Neutrophil (primary cell): ENCODE measurements around the gene CHST11.
A peak's percentile ranks its signal among the peaks of the same experiment; 100 is the strongest.

ENCODE experiments used
- H3K27ac ChIP-seq: fragments of 200-600 bp; sonication (generic); 2 replicates; pipeline ENCODE4 v1.5.1; 2016; ENCODE audit warnings: mild to moderate bottlenecking, moderate library complexity
- H3K27me3 ChIP-seq: fragments of 200-600 bp; sonication (generic); 2 replicates; pipeline ENCODE4 v1.6.0; 2016; ENCODE audit warnings: mild to moderate bottlenecking
- H3K36me3 ChIP-seq: fragments of 200-600 bp; sonication (generic); 2 replicates; pipeline ENCODE4 v1.5.1; 2017
- H3K4me1 ChIP-seq, 2 experiments: fragments of 200-600 bp in 1 of 2; sonication (generic) in 1 of 2; 1 replicate in 1 of 2; 2 replicates in 1 of 2; pipeline versions ENCODE4 v1.5.1 to v1.6.1; 2013 to 2016; ENCODE audit warnings: low read depth in 1 of 2, low read length in 1 of 2, mild to moderate bottlenecking in 1 of 2, moderate library complexity in 1 of 2; ENCODE audit not compliant: control insufficient read depth in 1 of 2, insufficient read depth in 1 of 2
- H3K4me3 ChIP-seq, 2 experiments: fragments of 200-600 bp in 1 of 2; sonication (generic) in 1 of 2; 1 replicate in 1 of 2; 2 replicates in 1 of 2; pipeline ENCODE4 v1.5.1; 2013 to 2016; ENCODE audit warnings: low read depth in 1 of 2, low read length in 1 of 2, mild to moderate bottlenecking in 1 of 2, moderate library complexity in 1 of 2
- H3K9me3 ChIP-seq: fragments of 200-600 bp; sonication (generic); 2 replicates; pipeline ENCODE4 v1.5.1; 2016
- TF ChIP-seq, protein P1 (sequence below): fragments of 200-600 bp; sonication (generic); IDR thresholded peaks from 2 replicates; pipeline ENCODE4 v1.5.1; 2016; ENCODE audit warnings: antibody characterized with exemption

CHST11 gene

DNA sequence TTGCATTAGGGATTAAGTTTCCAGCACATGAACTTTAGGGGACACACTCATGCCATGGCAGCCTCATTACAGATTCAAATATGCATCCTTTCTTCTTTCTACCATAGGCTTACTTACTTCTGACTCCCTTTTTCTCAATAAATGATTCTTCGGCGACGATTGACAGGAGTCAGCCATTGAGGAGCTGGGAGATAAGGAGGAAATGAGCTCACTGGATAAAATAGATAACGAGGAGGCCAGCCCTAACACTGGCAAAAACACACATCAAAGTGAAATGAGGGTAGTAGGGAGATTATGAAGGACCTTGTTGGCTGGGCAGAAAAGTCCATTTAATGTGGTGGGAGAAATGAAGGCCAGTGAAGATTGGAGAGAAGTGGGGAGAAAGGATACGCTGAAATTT, 329.1 kb downstream of the CHST11 start:
- H3K36me3 ChIP-seq: no peaks in the 10 kb centered on the region
- H3K4me1 ChIP-seq: peaks cover 4 to 5% of the 10 kb centered on the region in 2 experiments
- no peak overlapping the region for H3K4me3 ChIP-seq
- no peak overlapping the region for H3K27ac ChIP-seq
- no peaks in the 10 kb centered on the region for H3K9me3 ChIP-seq
- TF ChIP-seq, protein P1, sequence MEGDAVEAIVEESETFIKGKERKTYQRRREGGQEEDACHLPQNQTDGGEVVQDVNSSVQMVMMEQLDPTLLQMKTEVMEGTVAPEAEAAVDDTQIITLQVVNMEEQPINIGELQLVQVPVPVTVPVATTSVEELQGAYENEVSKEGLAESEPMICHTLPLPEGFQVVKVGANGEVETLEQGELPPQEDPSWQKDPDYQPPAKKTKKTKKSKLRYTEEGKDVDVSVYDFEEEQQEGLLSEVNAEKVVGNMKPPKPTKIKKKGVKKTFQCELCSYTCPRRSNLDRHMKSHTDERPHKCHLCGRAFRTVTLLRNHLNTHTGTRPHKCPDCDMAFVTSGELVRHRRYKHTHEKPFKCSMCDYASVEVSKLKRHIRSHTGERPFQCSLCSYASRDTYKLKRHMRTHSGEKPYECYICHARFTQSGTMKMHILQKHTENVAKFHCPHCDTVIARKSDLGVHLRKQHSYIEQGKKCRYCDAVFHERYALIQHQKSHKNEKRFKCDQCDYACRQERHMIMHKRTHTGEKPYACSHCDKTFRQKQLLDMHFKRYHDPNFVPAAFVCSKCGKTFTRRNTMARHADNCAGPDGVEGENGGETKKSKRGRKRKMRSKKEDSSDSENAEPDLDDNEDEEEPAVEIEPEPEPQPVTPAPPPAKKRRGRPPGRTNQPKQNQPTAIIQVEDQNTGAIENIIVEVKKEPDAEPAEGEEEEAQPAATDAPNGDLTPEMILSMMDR: no peak
- H3K27me3 ChIP-seq: no peaks in the 10 kb centered on the region

DNA sequence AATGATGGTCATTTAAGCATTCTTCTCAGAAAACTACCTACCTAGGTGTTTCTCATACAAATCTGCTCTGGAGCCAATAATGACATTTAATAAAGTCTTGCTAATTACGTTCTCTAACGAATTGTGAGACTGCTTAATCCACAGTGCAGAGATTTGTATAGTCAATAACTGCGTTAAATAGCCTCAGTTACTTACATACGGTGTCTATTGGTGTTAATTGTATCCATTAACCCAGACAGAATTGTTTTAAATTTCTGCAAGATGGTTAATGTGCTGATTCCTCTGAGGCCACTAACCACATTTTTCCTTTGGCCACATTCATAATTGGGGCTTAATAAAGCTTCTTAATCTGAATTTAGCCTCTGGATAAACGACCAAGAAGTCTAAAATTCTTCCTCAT, 329.6 kb downstream of the CHST11 start:
- Histone ChIP-seq H3K9me3 (no peaks in the 10 kb centered on the region), H3K36me3 (no peaks in the 10 kb centered on the region), H3K4me3 (no peak overlapping the region), H3K4me1 (peaks cover 4 to 5% of the 10 kb centered on the region in 2 experiments), H3K27me3 (no peaks in the 10 kb centered on the region), H3K27ac (no peak overlapping the region)
- TF ChIP-seq, protein P1: no peak

DNA sequence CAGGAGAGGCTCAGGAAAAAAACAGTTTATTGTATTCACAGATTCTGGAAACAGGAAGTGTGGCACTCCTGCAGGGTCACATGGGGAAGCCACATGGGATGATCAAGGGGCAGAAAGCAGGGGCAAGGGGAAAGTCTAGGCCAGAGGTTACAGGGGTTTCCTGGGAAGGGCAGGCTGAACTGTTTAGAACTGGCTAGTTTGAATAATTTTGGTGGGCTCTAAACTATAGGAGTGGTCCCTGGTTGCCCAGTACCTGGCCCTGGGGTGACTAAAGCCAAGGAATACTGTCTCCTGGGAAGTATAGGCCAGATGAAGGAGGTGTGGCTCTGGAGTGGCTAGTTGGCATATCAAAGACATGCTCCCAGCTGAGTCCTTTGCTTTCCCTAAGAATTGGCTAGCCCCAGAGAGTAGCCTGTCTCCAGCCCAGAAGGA, 332.1 kb downstream of the CHST11 start:
- H3K36me3 ChIP-seq: no peaks in the 10 kb centered on the region
- H3K9me3 ChIP-seq: no peaks in the 10 kb centered on the region
- no peak overlapping the region for H3K27ac ChIP-seq
- no peak overlapping the region for H3K4me3 ChIP-seq
- peaks cover 15% of the 10 kb centered on the region in 2 experiments for H3K4me1 ChIP-seq
- TF ChIP-seq, protein P1: no peak
- H3K27me3 ChIP-seq: no peaks in the 10 kb centered on the region

DNA sequence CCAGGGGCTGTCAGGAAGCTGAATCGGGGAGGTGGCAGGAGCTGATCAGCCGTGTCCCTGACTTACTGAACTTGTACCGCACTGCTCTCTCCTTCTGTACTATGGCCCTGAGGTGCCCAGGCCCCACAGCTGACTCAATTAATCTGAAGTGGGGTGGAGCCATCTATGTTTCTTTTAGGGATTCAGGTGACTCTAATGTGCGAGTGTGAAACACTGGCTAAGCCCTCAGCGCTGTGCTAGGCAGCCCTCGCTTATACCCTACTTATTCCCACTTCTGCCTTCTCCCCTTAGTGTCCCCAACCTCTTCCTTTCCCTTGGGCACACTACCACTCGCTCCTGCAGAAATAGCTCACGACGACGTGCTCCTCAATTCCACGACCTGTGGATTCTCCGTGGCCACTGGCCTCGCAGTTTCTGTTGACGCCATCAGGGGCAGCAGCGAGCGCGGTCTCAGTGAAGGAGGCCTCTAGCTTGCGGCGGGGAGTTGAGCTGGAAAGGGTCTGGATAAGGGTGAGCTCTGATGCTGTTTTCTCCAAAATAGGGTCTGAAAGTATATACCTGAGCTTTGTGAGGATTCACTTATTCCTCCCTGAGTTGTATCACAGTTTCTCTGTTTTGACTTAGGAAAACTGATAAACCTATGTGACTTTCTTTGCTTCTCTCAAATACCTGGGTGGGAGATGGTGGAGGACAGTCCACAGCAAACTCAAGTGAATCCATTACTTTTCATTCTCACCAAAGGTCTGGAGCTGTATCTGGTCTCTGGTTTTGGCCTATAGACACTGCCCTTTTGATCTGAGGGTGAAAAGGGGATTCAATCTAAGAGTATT, 333.8 kb downstream of the CHST11 start:
- peaks cover 15% of the 10 kb centered on the region in 2 experiments for H3K4me1 ChIP-seq
- H3K27me3 ChIP-seq: no peaks in the 10 kb centered on the region
- no peak overlapping the region for H3K4me3 ChIP-seq
- H3K36me3 ChIP-seq: no peaks in the 10 kb centered on the region
- H3K27ac ChIP-seq: no peak overlapping the region
- TF ChIP-seq, protein P1: peak; percentile 73
- no peaks in the 10 kb centered on the region for H3K9me3 ChIP-seq

DNA sequence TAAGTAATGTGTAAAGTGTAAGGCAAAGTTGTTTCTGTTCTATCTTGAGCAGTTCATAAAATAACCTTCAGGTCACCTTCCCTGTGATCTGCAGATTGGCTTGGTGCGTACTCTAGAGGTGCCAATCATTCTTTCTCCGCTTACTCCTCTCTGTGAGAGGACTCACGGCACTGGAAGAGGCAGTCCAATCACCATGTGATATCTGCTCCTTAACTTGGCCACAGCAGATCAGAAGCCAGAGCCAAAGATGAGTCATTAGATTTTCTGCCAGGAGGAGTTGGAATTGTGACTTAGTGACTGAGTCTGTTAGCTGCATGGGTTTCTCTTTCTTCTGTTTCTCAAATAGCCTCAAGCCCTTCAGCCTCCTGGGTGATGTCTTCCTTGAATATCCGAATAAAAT, 335.8 kb downstream of the CHST11 start:
- H3K36me3 ChIP-seq: no peaks in the 10 kb centered on the region
- peaks cover 15% of the 10 kb centered on the region in 2 experiments for H3K4me1 ChIP-seq
- H3K9me3 ChIP-seq: no peaks in the 10 kb centered on the region
- no peak overlapping the region for H3K4me3 ChIP-seq
- TF ChIP-seq, protein P1: no peak
- H3K27ac ChIP-seq: peak overlapping the region; percentile 32
- no peaks in the 10 kb centered on the region for H3K27me3 ChIP-seq
